ENCODE measurements around the gene FIGLA.

DNA sequence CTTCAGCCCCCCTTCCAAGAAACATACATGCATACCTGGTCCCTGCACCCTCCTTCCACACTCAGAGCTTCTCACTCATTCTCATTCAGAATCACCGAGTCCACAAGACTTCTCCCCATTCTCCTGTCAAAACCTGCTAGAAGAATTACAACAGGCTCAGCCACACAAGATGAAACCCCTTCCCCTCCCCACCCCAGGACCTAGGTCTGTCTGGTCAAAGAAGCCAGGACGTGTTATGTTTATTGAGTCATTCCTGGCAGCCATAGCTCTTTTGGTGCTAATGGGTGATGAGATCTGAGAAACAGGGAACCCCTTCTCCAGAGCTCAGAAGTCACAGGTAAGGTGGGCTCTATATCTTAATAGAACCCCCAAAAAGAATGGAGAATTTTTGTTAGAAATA lies 21.0 kb downstream of the FIGLA start:
- TF ChIP-seq, protein P1, sequence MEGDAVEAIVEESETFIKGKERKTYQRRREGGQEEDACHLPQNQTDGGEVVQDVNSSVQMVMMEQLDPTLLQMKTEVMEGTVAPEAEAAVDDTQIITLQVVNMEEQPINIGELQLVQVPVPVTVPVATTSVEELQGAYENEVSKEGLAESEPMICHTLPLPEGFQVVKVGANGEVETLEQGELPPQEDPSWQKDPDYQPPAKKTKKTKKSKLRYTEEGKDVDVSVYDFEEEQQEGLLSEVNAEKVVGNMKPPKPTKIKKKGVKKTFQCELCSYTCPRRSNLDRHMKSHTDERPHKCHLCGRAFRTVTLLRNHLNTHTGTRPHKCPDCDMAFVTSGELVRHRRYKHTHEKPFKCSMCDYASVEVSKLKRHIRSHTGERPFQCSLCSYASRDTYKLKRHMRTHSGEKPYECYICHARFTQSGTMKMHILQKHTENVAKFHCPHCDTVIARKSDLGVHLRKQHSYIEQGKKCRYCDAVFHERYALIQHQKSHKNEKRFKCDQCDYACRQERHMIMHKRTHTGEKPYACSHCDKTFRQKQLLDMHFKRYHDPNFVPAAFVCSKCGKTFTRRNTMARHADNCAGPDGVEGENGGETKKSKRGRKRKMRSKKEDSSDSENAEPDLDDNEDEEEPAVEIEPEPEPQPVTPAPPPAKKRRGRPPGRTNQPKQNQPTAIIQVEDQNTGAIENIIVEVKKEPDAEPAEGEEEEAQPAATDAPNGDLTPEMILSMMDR (IDR thresholded peaks at IDR 0.05): no peak
- TF ChIP-seq POLR2A (IDR thresholded peaks at IDR 0.05): no peak

Data from testis (tissue), 2 donors.